Liver (tissue), 9 donors: ENCODE data around the gene PRSS56. TPM values are rescaled to one million over a fixed set of nuclear protein-coding genes. Genes with fewer than 3 reads are reported as not detected.
"Not testable (repeated sequence)": the region's sequence is repeated elsewhere in the genome, so short reads cannot be mapped to it uniquely, and the experiment has no call there.

Source experiments
- DNase-seq: peaks from one replicate; pipeline ENCODE4 v3.0.0-alpha.2; 2017; ENCODE audit warnings: low spot score
- H3K27ac ChIP-seq, 2 donors: one replicate each; pipeline ENCODE4 v1.7.0; 2013; ENCODE audit warnings: inconsistent platforms in 2 of 2, low read length in 2 of 2, control low read depth in 1 of 2, low read depth in 1 of 2, mild to moderate bottlenecking in 1 of 2
- H3K27me3 ChIP-seq, 4 donors: one replicate each; pipeline versions ENCODE4 v1.6.1 to v1.7.0; 2013; ENCODE audit warnings: low read length in 3 of 4, inconsistent platforms in 1 of 4, mild to moderate bottlenecking in 1 of 4, moderate library complexity in 1 of 4; ENCODE audit not compliant: control insufficient read depth in 4 of 4, insufficient read depth in 4 of 4
- H3K36me3 ChIP-seq, 4 donors: one replicate each; pipeline versions ENCODE4 v1.6.1 to v1.7.0; 2013; ENCODE audit warnings: low read length in 3 of 4, mild to moderate bottlenecking in 3 of 4, low read depth in 1 of 4, moderate library complexity in 1 of 4; ENCODE audit not compliant: control insufficient read depth in 4 of 4, insufficient read depth in 3 of 4
- H3K4me1 ChIP-seq, 4 donors: one replicate each; pipeline versions ENCODE4 v1.6.1 to v1.7.0; 2013; ENCODE audit warnings: low read length in 3 of 4, mild to moderate bottlenecking in 3 of 4, moderate library complexity in 1 of 4; ENCODE audit not compliant: control insufficient read depth in 4 of 4, insufficient read depth in 4 of 4
- H3K4me3 ChIP-seq, 3 donors: one replicate each; pipeline versions ENCODE4 v1.6.1 to v1.7.0; 2013; ENCODE audit warnings: low read length in 3 of 3, control low read depth in 1 of 3, low read depth in 1 of 3, mild to moderate bottlenecking in 1 of 3
- H3K9ac ChIP-seq, 2 donors: one replicate each; pipeline ENCODE4 v1.7.0; 2013; ENCODE audit warnings: low read length in 2 of 2, mild to moderate bottlenecking in 2 of 2, moderate library complexity in 2 of 2, control low read depth in 1 of 2, low read depth in 1 of 2
- H3K9me3 ChIP-seq, 4 donors: one replicate each; pipeline versions ENCODE4 v1.6.1 to v1.7.0; 2013; ENCODE audit warnings: low read length in 3 of 4; ENCODE audit not compliant: control insufficient read depth in 4 of 4
- ATF3 ChIP-seq: IDR thresholded peaks from 2 replicates; pipeline ENCODE4 v1.6.1; 2016; ENCODE audit warnings: antibody characterized with exemption
- EGR1 ChIP-seq, 2 donors: IDR thresholded peaks; 2 replicates each; pipeline ENCODE4 v1.6.1; 2016 to 2018; ENCODE audit warnings: antibody characterized with exemption in 2 of 2, low read depth in 2 of 2
- FOXA1 ChIP-seq: IDR thresholded peaks from 2 replicates; pipeline ENCODE4 v1.6.1; 2016; ENCODE audit warnings: antibody characterized with exemption
- FOXA2 ChIP-seq: IDR thresholded peaks from 2 replicates; pipeline ENCODE4 v1.6.1; 2016; ENCODE audit warnings: antibody characterized with exemption
- GABPA ChIP-seq, 2 donors: IDR thresholded peaks in 1 of 2; conservative IDR thresholded peaks in 1 of 2; 2 replicates each; pipeline ENCODE4 v1.6.1; 2016; ENCODE audit warnings: antibody characterized with exemption in 2 of 2, mild to moderate bottlenecking in 1 of 2, moderate library complexity in 1 of 2
- HNF4A ChIP-seq, 2 donors: conservative IDR thresholded peaks; 2 replicates each; pipeline ENCODE4 v1.6.1; 2016; ENCODE audit warnings: antibody characterized with exemption in 2 of 2, mild to moderate bottlenecking in 2 of 2
- HNF4G ChIP-seq: IDR thresholded peaks from 2 replicates; pipeline ENCODE4 v1.6.1; 2016; ENCODE audit warnings: antibody characterized with exemption
- JUND ChIP-seq, 2 donors: IDR thresholded peaks; 2 replicates each; pipeline ENCODE4 v1.6.1; 2016; ENCODE audit warnings: antibody characterized with exemption in 2 of 2
- MAX ChIP-seq: IDR thresholded peaks from 2 replicates; pipeline ENCODE4 v1.6.1; 2016; ENCODE audit warnings: antibody characterized with exemption
- NR2F2 ChIP-seq: IDR thresholded peaks from 2 replicates; pipeline ENCODE4 v1.6.1; 2016; ENCODE audit warnings: antibody characterized with exemption
- RAD21 ChIP-seq, 2 donors: IDR thresholded peaks; 2 replicates each; pipeline ENCODE4 v1.6.1; 2016; ENCODE audit warnings: antibody characterized with exemption in 2 of 2, mild to moderate bottlenecking in 2 of 2
- RXRA ChIP-seq, 2 donors: IDR thresholded peaks; 2 replicates each; pipeline ENCODE4 v1.6.1; 2017 to 2018; ENCODE audit warnings: antibody characterized with exemption in 2 of 2, mild to moderate bottlenecking in 1 of 2
- SP1 ChIP-seq: IDR thresholded peaks from 2 replicates; pipeline ENCODE4 v1.6.1; 2018; ENCODE audit warnings: antibody characterized with exemption, mild to moderate bottlenecking
- TAF1 ChIP-seq: conservative IDR thresholded peaks from 2 replicates; pipeline ENCODE4 v1.6.1; 2016; ENCODE audit warnings: antibody characterized with exemption, mild to moderate bottlenecking
- YY1 ChIP-seq: IDR thresholded peaks from 2 replicates; pipeline ENCODE4 v1.6.1; 2016; ENCODE audit warnings: antibody characterized with exemption, mild to moderate bottlenecking
- WGBS: extraction: QIAGEN DNeasy Blood & Tissue Kit; methylation state at CpG from one replicate; pipeline ENCODE4 v1.1.7; 2013; 5-methylcytosine and 5-hydroxymethylcytosine counted together
- polyA plus RNA-seq, 2 donors: library from polyadenylated mRNA; stranded (reverse) in 1 of 2; unstranded in 1 of 2; fragments of 200-250 nt in 1 of 2; fragments of >200 nt in 1 of 2; fragmentation: Nextera tagmentation in 1 of 2; extraction: Ambion mirVana in 1 of 2; gene quantifications; one replicate each; pipeline versions ENCODE4 v1.2.1 to v1.2.3, GENCODE V29; 2013 to 2015
- total RNA-seq, 2 donors: library from RNA; depleted of rRNA; stranded (reverse); fragments of >200 nt; gene quantifications; one replicate each; pipeline ENCODE4 v1.2.3, GENCODE V29; 2014
- TF ChIP-seq, protein P1 (sequence below): IDR thresholded peaks from 2 replicates; pipeline ENCODE4 v1.6.1; 2016; ENCODE audit warnings: antibody characterized with exemption, mild to moderate bottlenecking
- TF ChIP-seq, protein P2 (sequence below): IDR thresholded peaks from 2 replicates; pipeline ENCODE4 v1.6.1; 2016; ENCODE audit warnings: antibody characterized with exemption
- donor health status: healthy.
- donor health status: healthy.
- donor health status: healthy.
- donor health status: healthy.
- donor health status: healthy.

Gene PRSS56
- total and polyA plus RNA-seq, 4 donors, result 0.02 TPM; not detected in 3

DNA sequence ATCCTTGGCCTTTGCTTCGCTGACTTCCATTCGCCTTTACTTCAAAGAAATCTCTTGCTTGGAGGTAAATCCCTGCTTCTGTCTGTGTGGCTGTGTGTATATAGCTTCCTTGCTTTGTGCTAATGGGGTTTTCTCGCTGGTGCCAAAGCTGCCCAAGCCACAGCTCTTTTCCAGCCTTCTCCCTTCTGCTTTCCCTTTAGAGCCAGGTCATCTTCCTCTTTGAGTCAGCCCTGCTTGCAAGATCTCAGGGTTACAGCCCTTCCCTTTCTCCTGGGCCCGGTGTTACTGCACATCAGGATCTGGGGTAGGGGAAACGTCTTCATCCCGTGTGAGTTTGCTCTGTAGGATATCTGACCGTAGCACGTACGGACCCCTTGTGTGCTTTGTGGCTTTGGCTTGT lies 49.4 kb downstream of the PRSS56 start:
- no peak for DNase-seq
- H3K9me3 ChIP-seq, result no peaks in the 10 kb centered on the region
- H3K27me3 ChIP-seq, result no peaks in the 10 kb centered on the region
- TF ChIP-seq NR2F2 (no peak), GABPA (IDR thresholded peaks at IDR 0.05 in 1 of 2, conservative IDR thresholded peaks at IDR 0.05 in 1 of 2) (no peak), RXRA (IDR thresholded peaks at IDR 0.05) (no peak), YY1 (no peak), MAX (no peak), JUND (IDR thresholded peaks at IDR 0.05) (no peak), HNF4A (conservative IDR thresholded peaks at IDR 0.05) (no peak), ATF3 (no peak), EGR1 (IDR thresholded peaks at IDR 0.05; ENCODE audit: low read depth in 2 of 2) (no peak), TAF1 (no peak), RAD21 (IDR thresholded peaks at IDR 0.05) (no peak), SP1 (no peak), HNF4G (no peak), FOXA2 (no peak), FOXA1 (no peak)
- TF ChIP-seq, protein P1, sequence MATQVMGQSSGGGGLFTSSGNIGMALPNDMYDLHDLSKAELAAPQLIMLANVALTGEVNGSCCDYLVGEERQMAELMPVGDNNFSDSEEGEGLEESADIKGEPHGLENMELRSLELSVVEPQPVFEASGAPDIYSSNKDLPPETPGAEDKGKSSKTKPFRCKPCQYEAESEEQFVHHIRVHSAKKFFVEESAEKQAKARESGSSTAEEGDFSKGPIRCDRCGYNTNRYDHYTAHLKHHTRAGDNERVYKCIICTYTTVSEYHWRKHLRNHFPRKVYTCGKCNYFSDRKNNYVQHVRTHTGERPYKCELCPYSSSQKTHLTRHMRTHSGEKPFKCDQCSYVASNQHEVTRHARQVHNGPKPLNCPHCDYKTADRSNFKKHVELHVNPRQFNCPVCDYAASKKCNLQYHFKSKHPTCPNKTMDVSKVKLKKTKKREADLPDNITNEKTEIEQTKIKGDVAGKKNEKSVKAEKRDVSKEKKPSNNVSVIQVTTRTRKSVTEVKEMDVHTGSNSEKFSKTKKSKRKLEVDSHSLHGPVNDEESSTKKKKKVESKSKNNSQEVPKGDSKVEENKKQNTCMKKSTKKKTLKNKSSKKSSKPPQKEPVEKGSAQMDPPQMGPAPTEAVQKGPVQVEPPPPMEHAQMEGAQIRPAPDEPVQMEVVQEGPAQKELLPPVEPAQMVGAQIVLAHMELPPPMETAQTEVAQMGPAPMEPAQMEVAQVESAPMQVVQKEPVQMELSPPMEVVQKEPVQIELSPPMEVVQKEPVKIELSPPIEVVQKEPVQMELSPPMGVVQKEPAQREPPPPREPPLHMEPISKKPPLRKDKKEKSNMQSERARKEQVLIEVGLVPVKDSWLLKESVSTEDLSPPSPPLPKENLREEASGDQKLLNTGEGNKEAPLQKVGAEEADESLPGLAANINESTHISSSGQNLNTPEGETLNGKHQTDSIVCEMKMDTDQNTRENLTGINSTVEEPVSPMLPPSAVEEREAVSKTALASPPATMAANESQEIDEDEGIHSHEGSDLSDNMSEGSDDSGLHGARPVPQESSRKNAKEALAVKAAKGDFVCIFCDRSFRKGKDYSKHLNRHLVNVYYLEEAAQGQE, result no peak
- TF ChIP-seq, protein P2, sequence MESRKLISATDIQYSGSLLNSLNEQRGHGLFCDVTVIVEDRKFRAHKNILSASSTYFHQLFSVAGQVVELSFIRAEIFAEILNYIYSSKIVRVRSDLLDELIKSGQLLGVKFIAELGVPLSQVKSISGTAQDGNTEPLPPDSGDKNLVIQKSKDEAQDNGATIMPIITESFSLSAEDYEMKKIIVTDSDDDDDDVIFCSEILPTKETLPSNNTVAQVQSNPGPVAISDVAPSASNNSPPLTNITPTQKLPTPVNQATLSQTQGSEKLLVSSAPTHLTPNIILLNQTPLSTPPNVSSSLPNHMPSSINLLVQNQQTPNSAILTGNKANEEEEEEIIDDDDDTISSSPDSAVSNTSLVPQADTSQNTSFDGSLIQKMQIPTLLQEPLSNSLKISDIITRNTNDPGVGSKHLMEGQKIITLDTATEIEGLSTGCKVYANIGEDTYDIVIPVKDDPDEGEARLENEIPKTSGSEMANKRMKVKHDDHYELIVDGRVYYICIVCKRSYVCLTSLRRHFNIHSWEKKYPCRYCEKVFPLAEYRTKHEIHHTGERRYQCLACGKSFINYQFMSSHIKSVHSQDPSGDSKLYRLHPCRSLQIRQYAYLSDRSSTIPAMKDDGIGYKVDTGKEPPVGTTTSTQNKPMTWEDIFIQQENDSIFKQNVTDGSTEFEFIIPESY, result no peak
- H3K9ac ChIP-seq, result no peak overlapping the region
- H3K4me1 ChIP-seq, result peaks cover 11 to 33% (median 30%) of the 10 kb centered on the region in 4 donors
- peaks cover 7 to 49% (median 40%) of the 10 kb centered on the region in 4 donors for H3K36me3 ChIP-seq
- 94% methylated on average over 9 of the region's 9 CpGs for WGBS
- no peak overlapping the region for H3K27ac ChIP-seq
- H3K4me3 ChIP-seq, result no peak overlapping the region

DNA sequence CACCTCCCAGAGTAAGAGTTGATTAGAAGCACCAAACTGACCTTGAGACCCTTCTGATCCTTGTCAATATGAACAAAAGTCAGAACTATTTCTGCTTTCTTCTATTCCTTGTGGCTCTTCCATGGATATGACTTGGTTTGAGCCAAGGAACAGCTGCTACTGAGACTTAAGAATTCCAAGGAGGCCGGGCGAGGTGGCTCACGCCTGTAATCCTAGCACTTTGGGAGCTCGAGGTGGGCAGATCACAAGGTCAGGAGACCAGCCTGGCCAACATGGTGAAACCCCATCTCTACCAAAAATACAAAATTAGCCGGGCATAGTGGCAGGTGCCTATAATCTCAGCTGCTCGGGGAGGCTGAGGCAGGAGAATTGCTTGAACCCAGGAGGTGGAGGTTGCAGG lies 50.3 kb downstream of the PRSS56 start:
- H3K27me3 ChIP-seq, H3K9ac ChIP-seq, H3K9me3 ChIP-seq: not testable (repeated sequence)

More for the DNA sequence above, 50.3 kb downstream of the PRSS56 start:
- H3K4me1 ChIP-seq, result peaks cover 13 to 41% (median 38%) of the 10 kb centered on the region in 4 donors
- H3K27ac ChIP-seq, H3K4me3 ChIP-seq, DNase-seq: not testable (repeated sequence)
- peaks cover 7 to 42% (median 34%) of the 10 kb centered on the region in 4 donors for H3K36me3 ChIP-seq
- WGBS, result 94% methylated on average over 6 of the region's 6 CpGs
